Endothelial cell of umbilical vein (primary cell): ENCODE data around the gene GPR139.

Experiments
- CTCF ChIP-seq, 2 donors: IDR thresholded peaks; 1 replicate in 1 of 2; 2 replicates in 1 of 2; pipeline ENCODE4 v1.5.1; 2011; ENCODE audit warnings: low read length in 2 of 2, mild to moderate bottlenecking in 2 of 2, moderate library complexity in 2 of 2, control low read depth in 1 of 2, inconsistent platforms in 1 of 2, low read depth in 1 of 2; ENCODE audit not compliant: insufficient read depth in 1 of 2; ENCODE audit errors: extremely low read depth in 1 of 2
- EZH2 ChIP-seq: IDR thresholded peaks from 2 replicates; pipeline ENCODE4 v1.6.1; 2012; ENCODE audit warnings: borderline replicate concordance, low read depth, mild to moderate bottlenecking, moderate library complexity, low read length, inconsistent platforms; ENCODE audit not compliant: severe bottlenecking
- GATA2 ChIP-seq: IDR thresholded peaks from 2 replicates; pipeline ENCODE4 v1.7.0; 2011; ENCODE audit warnings: low read depth, mild to moderate bottlenecking, moderate library complexity, mixed read lengths, low read length; ENCODE audit not compliant: insufficient read length, insufficient read depth
- JUN ChIP-seq: IDR thresholded peaks from 2 replicates; pipeline ENCODE4 v1.6.1; 2011; ENCODE audit warnings: borderline replicate concordance, low read depth; ENCODE audit not compliant: insufficient read length, insufficient read depth
- POLR2A ChIP-seq: IDR thresholded peaks from 2 replicates; pipeline ENCODE4 v1.6.1; 2012; ENCODE audit warnings: low read depth, mild to moderate bottlenecking, control low read depth, low read length
- POLR2AphosphoS5 ChIP-seq: IDR thresholded peaks from 2 replicates; pipeline ENCODE4 v1.6.1; 2012; ENCODE audit warnings: low read depth, mild to moderate bottlenecking, control low read depth, low read length, moderate library complexity; ENCODE audit not compliant: insufficient read depth
- TF ChIP-seq, protein P1 (sequence below): IDR thresholded peaks from 2 replicates; pipeline ENCODE4 v1.6.1; 2011; ENCODE audit not compliant: insufficient read depth, insufficient read length

GRCh38 chr16:20020083-20020482 is 53.6 kb downstream of the GPR139 start:
- no peak for TF ChIP-seq CTCF (IDR thresholded peaks at IDR 0.05; ENCODE audit: extremely low read depth in 1 of 2, insufficient read depth in 1 of 2, low read depth in 1 of 2, low read length in 2 of 2)
- TF ChIP-seq JUN = no peak
- TF ChIP-seq POLR2A = no peak
- TF ChIP-seq, protein P1, sequence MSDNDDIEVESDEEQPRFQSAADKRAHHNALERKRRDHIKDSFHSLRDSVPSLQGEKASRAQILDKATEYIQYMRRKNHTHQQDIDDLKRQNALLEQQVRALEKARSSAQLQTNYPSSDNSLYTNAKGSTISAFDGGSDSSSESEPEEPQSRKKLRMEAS = no peak
- TF ChIP-seq POLR2AphosphoS5 = no peak
- no peak for TF ChIP-seq GATA2
- no peak for TF ChIP-seq EZH2
